HG02870 (cell line): ENCODE data around the gene WDFY4.

Source experiments
- ATAC-seq: cut with Tn5 transposase; IDR thresholded peaks from one replicate; pipeline ENCODE4 v1.9.1; 2021; ENCODE audit warnings: mild to moderate bottlenecking, moderate library complexity; ENCODE audit not compliant: unreplicated experiment

Gene WDFY4

GRCh38 chr10:48710647-48711275, 26.1 kb downstream of the WDFY4 start:
- no peak for ATAC-seq

- no peak for ATAC-seq
Measured at GRCh38 chr10:48711830-48712229, 27.2 kb downstream of the WDFY4 start.

GRCh38 chr10:48714088-48714487, 29.4 kb downstream of the WDFY4 start:
- ATAC-seq = no peak

GRCh38 chr10:48716416-48716815, 31.7 kb downstream of the WDFY4 start:
- ATAC-seq = no peak

GRCh38 chr10:48720611-48721010, 35.9 kb downstream of the WDFY4 start:
- ATAC-seq = no peak

- no peak for ATAC-seq
Measured at GRCh38 chr10:48722153-48723145, 37.8 kb downstream of the WDFY4 start.

- ATAC-seq = no peak
Measured at GRCh38 chr10:48724127-48724526, 39.5 kb downstream of the WDFY4 start.

GRCh38 chr10:48725708-48726107, 41.0 kb downstream of the WDFY4 start:
- ATAC-seq = no peak

GRCh38 chr10:48727866-48728265, 43.2 kb downstream of the WDFY4 start:
- no peak for ATAC-seq

GRCh38 chr10:48729222-48729621, 44.5 kb downstream of the WDFY4 start:
- no peak for ATAC-seq

- ATAC-seq = no peak
Measured at GRCh38 chr10:48729941-48730457, 45.3 kb downstream of the WDFY4 start.

- no peak for ATAC-seq
Measured at GRCh38 chr10:48731141-48731540, 46.5 kb downstream of the WDFY4 start.

- ATAC-seq = no peak
Measured at GRCh38 chr10:48731654-48732053, 47.0 kb downstream of the WDFY4 start.

- ATAC-seq = no peak
Measured at GRCh38 chr10:48733329-48733728, 48.7 kb downstream of the WDFY4 start.

GRCh38 chr10:48735836-48736390, 51.2 kb downstream of the WDFY4 start:
- ATAC-seq = no peak

- no peak for ATAC-seq
Measured at GRCh38 chr10:48736596-48736995, 51.9 kb downstream of the WDFY4 start.

GRCh38 chr10:48737886-48738285, 53.2 kb downstream of the WDFY4 start:
- ATAC-seq = no peak

GRCh38 chr10:48739170-48739569, 54.5 kb downstream of the WDFY4 start:
- ATAC-seq = no peak

GRCh38 chr10:48740015-48740707, 55.5 kb downstream of the WDFY4 start:
- no peak for ATAC-seq

- ATAC-seq = no peak
Measured at GRCh38 chr10:48740988-48741387, 56.3 kb downstream of the WDFY4 start.
